Ishikawa (cell line): ENCODE measurements around the gene SPECC1.

Source experiments
- CREB1 ChIP-seq: IDR thresholded peaks from 2 replicates; pipeline ENCODE4 v1.6.1; 2012; ENCODE audit warnings: low read depth
- EP300 ChIP-seq: IDR thresholded peaks from 2 replicates; pipeline ENCODE4 v1.6.1; 2012; ENCODE audit warnings: borderline replicate concordance
- FOXM1 ChIP-seq: IDR thresholded peaks from 2 replicates; pipeline ENCODE4 v1.6.1; 2012; ENCODE audit warnings: low read depth, borderline replicate concordance
- MAX ChIP-seq: IDR thresholded peaks from 2 replicates; pipeline ENCODE4 v1.6.1; 2012
- NFIC ChIP-seq: IDR thresholded peaks from 2 replicates; pipeline ENCODE4 v1.6.1; 2012
- RAD21 ChIP-seq: IDR thresholded peaks from 2 replicates; pipeline ENCODE4 v1.6.1; 2012; ENCODE audit warnings: low read depth
- REST ChIP-seq: IDR thresholded peaks from 2 replicates; pipeline ENCODE4 v1.6.1; 2012; ENCODE audit warnings: low read depth, mild to moderate bottlenecking
- TAF1 ChIP-seq: IDR thresholded peaks from 2 replicates; pipeline ENCODE4 v1.6.1; 2012; ENCODE audit warnings: low read depth, mild to moderate bottlenecking
- TCF12 ChIP-seq: IDR thresholded peaks from 2 replicates; pipeline ENCODE4 v1.6.1; 2012; ENCODE audit warnings: low read depth
- USF1 ChIP-seq: IDR thresholded peaks from 2 replicates; pipeline ENCODE4 v1.6.1; 2012
- YY1 ChIP-seq: IDR thresholded peaks from 2 replicates; pipeline ENCODE4 v1.6.1; 2012; ENCODE audit warnings: low read depth
- ZBTB7A ChIP-seq: IDR thresholded peaks from 2 replicates; pipeline ENCODE4 v1.6.1; 2012; ENCODE audit warnings: low read depth

- TF ChIP-seq RAD21, result no peak
- TF ChIP-seq YY1, result no peak
- TF ChIP-seq FOXM1, result no peak
- TF ChIP-seq USF1, result no peak
- no peak for TF ChIP-seq TAF1
- TF ChIP-seq TCF12, result no peak
- no peak for TF ChIP-seq EP300
- no peak for TF ChIP-seq NFIC
- TF ChIP-seq REST, result no peak
- no peak for TF ChIP-seq MAX
- no peak for TF ChIP-seq CREB1
- no peak for TF ChIP-seq ZBTB7A
These were observed 85.6 kb downstream of the SPECC1 start for GRCh38 chr17:20094777-20095176.
